HepG2 (cell line): ENCODE data around the gene GBX1.

ENCODE experiments used
- CTCF ChIP-seq: sonication (generic); formaldehyde crosslinking; IDR thresholded peaks from 2 replicates; pipeline ENCODE4 v1.5.0; 2020; ENCODE audit warnings: mild to moderate bottlenecking, missing genetic modification reagents, moderate library complexity
- ESRRA ChIP-seq: sonication (generic); formaldehyde crosslinking; IDR thresholded peaks from 2 replicates; pipeline ENCODE4 v1.5.1; 2020; ENCODE audit warnings: mild to moderate bottlenecking, low read depth, missing genetic modification reagents
- IRF9 ChIP-seq: sonication (generic); formaldehyde crosslinking; IDR thresholded peaks from 2 replicates; pipeline ENCODE4 v1.8.0; 2022; ENCODE audit warnings: missing genetic modification reagents, mild to moderate bottlenecking, borderline replicate concordance
- POLR2A ChIP-seq, 2 experiments: IDR thresholded peaks; 2 replicates each; pipeline ENCODE4 v1.6.1; 2011; ENCODE audit warnings: low read depth in 2 of 2, low read length in 2 of 2, mild to moderate bottlenecking in 1 of 2, moderate library complexity in 1 of 2; ENCODE audit not compliant: insufficient read depth in 1 of 2
- REL ChIP-seq: sonication (generic); formaldehyde crosslinking; conservative IDR thresholded peaks from 2 replicates; pipeline ENCODE4 v1.8.0; 2022; ENCODE audit warnings: mild to moderate bottlenecking, missing genetic modification reagents, moderate library complexity
- ZFP1 ChIP-seq: IDR thresholded peaks from 2 replicates; pipeline ENCODE4 v1.6.1; 2016
- ZKSCAN1 ChIP-seq: fragments of 150-350 bp; IDR thresholded peaks from 2 replicates; pipeline ENCODE4 v1.6.1; 2014; ENCODE audit warnings: low read length
- ZNF44 ChIP-seq: sonication (generic); formaldehyde crosslinking; IDR thresholded peaks from 2 replicates; pipeline ENCODE4 v1.5.1; 2020; ENCODE audit warnings: mild to moderate bottlenecking, missing genetic modification reagents
- ZNF660 ChIP-seq: sonication (generic); formaldehyde crosslinking; IDR thresholded peaks from 2 replicates; pipeline ENCODE4 v1.5.1; 2020; ENCODE audit warnings: mild to moderate bottlenecking, low read depth, missing genetic modification reagents, borderline replicate concordance
- ZNF713 ChIP-seq: sonication (generic); formaldehyde crosslinking; IDR thresholded peaks from 2 replicates; pipeline ENCODE4 v1.4.0; 2020; ENCODE audit warnings: mild to moderate bottlenecking, missing genetic modification reagents
- ZNF747 ChIP-seq: sonication (generic); formaldehyde crosslinking; IDR thresholded peaks from 2 replicates; pipeline ENCODE4 v1.8.1; 2023; ENCODE audit warnings: missing genetic modification reagents, mild to moderate bottlenecking, borderline replicate concordance

- TF ChIP-seq ZNF713 (CRISPR knock-in tag) (no peak), ESRRA (no peak), ZNF747 (CRISPR knock-in tag) (no peak), REL (CRISPR knock-in tag) (no peak), POLR2A (IDR thresholded peaks at IDR 0.05; ENCODE audit: insufficient read depth in 1 of 2, low read depth in 2 of 2, low read length in 2 of 2) (no peak), ZKSCAN1 (no peak), CTCF (CRISPR knock-in tag) (no peak), IRF9 (CRISPR knock-in tag) (no peak), ZNF660 (CRISPR knock-in tag) (no peak), ZFP1 (CRISPR knock-in tag) (no peak), ZNF44 (CRISPR knock-in tag) (no peak)
Observed at GRCh38 chr7:151109094-151110048, 58.1 kb downstream of the GBX1 start.
